Activated B cell treated with CpG ODN at 0.5 μM for 24 hours (primary cell): Measurements from ENCODE around the gene CPOX. TPM values are rescaled to one million over a fixed set of nuclear protein-coding genes. Genes with fewer than 3 reads are reported as not detected.

Experiments used
- ATAC-seq: fragments of 200-7000 bp; cut with Tn5 transposase; one replicate; pipeline ENCODE4 v1.10.0; 2021; ENCODE audit warnings: low read depth, mild to moderate bottlenecking, moderate library complexity
- CTCF ChIA-PET: fragments of 350-600 bp; sonication (Branson Sonifier 250); formaldehyde crosslinking; loops from one replicate; lab custom pipeline; 2021; ENCODE audit warnings: antibody characterized with exemption; lab: Charles Lee
- POLR2A ChIA-PET: fragments of 350-600 bp; sonication (Branson Sonifier 250); formaldehyde crosslinking; loops from one replicate; lab custom pipeline; 2021; ENCODE audit warnings: antibody characterized with exemption; lab: Charles Lee
- DNase-seq: peaks from one replicate; pipeline ENCODE4 v3.0.0; 2022
- H3K27ac Mint-ChIP-seq: one replicate; pipeline ENCODE4 v1.8.0; 2020; ENCODE audit warnings: mixed read lengths
- H3K27me3 Mint-ChIP-seq: one replicate; pipeline ENCODE4 v1.8.0; 2021; ENCODE audit warnings: mixed read lengths
- H3K36me3 Mint-ChIP-seq: one replicate; pipeline ENCODE4 v1.8.0; 2021; ENCODE audit warnings: low read depth, mixed read lengths
- H3K4me1 Mint-ChIP-seq: one replicate; pipeline ENCODE4 v1.8.0; 2021; ENCODE audit warnings: mixed read lengths
- H3K4me3 Mint-ChIP-seq: one replicate; pipeline ENCODE4 v1.8.0; 2020; ENCODE audit warnings: mild to moderate bottlenecking, mixed read lengths
- H3K9me3 Mint-ChIP-seq: one replicate; pipeline ENCODE4 v1.8.0; 2020; ENCODE audit warnings: mixed read lengths
- intact Hi-C: fragments of 100-400 bp; cut with micrococcal nuclease; formaldehyde crosslinking; loops from one replicate; pipeline ENCODE4 v1.15.1; 2024
- total RNA-seq: library from RNA; stranded (reverse); gene quantifications from 2 replicates; pipeline ENCODE4 v1.2.3, GENCODE V29; 2022
- TF ChIP-seq, protein P1 (sequence below): fragments of 200-600 bp; IDR thresholded peaks from one replicate; pipeline ENCODE4 v1.8.0; 2022; ENCODE audit warnings: antibody characterized with exemption, mild to moderate bottlenecking

Gene CPOX
- total RNA-seq, 1 donor from 2014 or later: 17.5 TPM

DNA sequence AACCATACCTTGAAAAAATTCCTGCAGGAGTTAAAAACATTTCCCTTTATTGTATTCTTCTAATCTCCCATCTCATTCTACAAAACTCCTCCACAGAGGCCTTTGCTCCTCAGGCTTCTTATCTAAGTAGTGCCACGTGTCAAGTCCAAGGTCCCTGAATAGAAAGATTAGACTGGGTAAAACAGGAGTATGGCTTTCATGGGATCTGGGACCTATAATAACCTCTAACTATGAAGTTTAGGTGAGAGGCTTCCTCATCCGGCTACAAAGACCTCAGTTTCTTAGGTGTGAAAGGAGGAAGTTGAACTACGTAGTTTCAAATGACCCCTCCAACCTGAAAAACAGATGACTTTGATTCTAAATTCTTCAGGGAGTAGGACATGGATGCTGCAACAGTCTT lies 41.7 kb downstream of the CPOX start:
- Mint-ChIP-seq H3K27me3 (peaks cover 5% of the 10 kb centered on the region), H3K27ac (peak overlapping the region; percentile 47), H3K9me3 (no peaks in the 10 kb centered on the region), H3K4me3 (no peak overlapping the region), H3K4me1 (peaks cover 46% of the 10 kb centered on the region), H3K36me3 (no peaks in the 10 kb centered on the region)
- DNase-seq (no peak), ATAC-seq (peak; percentile 5)
- intact Hi-C loops: loop anchor here (1.0 kb wide), 1 partner anchor 11 kb away; no protein-coding TSS in a partner anchor
- POLR2A ChIA-PET: no interaction called here
- TF ChIP-seq, protein P1, sequence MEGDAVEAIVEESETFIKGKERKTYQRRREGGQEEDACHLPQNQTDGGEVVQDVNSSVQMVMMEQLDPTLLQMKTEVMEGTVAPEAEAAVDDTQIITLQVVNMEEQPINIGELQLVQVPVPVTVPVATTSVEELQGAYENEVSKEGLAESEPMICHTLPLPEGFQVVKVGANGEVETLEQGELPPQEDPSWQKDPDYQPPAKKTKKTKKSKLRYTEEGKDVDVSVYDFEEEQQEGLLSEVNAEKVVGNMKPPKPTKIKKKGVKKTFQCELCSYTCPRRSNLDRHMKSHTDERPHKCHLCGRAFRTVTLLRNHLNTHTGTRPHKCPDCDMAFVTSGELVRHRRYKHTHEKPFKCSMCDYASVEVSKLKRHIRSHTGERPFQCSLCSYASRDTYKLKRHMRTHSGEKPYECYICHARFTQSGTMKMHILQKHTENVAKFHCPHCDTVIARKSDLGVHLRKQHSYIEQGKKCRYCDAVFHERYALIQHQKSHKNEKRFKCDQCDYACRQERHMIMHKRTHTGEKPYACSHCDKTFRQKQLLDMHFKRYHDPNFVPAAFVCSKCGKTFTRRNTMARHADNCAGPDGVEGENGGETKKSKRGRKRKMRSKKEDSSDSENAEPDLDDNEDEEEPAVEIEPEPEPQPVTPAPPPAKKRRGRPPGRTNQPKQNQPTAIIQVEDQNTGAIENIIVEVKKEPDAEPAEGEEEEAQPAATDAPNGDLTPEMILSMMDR: no peak
- CTCF ChIA-PET: no interaction called here

DNA sequence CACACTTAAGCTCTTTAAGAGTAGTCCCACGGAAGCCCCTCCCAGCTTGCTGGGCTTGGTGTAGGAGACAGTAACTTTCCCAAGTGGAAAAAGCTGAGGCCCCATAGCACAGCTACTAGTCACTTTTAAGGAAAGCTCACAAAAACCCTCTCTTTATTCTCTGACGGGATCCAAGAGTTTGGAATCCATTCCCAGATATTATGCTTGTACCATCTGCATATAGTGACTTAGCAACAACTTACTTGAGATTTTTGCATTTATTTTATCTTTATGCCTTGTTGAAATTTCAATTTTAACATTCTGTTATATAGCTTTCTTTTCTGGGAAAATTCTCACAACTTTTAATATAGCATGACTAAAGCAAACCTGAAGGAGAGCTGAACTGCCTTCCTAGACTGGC lies 42.2 kb downstream of the CPOX start:
- Mint-ChIP-seq H3K36me3 (no peaks in the 10 kb centered on the region), H3K27me3 (peaks cover 5% of the 10 kb centered on the region), H3K9me3 (no peaks in the 10 kb centered on the region), H3K4me1 (peaks cover 42% of the 10 kb centered on the region), H3K4me3 (no peak overlapping the region), H3K27ac (no peak overlapping the region)
- intact Hi-C loops: no loop called here
- ChIA-PET POLR2A (no interaction called here), CTCF (no interaction called here)
- ATAC-seq (no peak), DNase-seq (no peak)
- TF ChIP-seq, protein P1: no peak

DNA sequence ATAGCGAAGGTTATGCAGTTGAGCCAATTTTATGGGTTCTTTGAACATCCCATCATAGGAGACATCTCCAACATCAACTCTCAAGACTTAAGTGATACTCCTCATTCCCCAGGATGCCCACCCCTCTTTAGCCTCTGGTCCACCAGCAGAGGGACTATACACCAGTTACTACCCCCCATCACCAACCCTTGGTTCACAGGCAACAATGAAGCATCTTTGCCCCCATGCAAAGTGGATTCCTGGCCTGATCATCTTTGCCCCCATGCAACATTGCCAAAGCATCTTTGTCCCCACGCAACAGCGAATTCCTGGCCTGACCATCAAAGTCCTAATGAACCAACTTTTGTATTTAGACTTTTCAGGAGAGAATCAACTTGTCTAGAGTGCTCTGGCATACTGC lies 42.6 kb downstream of the CPOX start:
- intact Hi-C loops: no loop called here
- Mint-ChIP-seq H3K4me1 (peaks cover 41% of the 10 kb centered on the region), H3K9me3 (no peaks in the 10 kb centered on the region), H3K27me3 (peaks cover 6% of the 10 kb centered on the region), H3K36me3 (no peaks in the 10 kb centered on the region), H3K27ac (no peak overlapping the region), H3K4me3 (no peak overlapping the region)
- TF ChIP-seq, protein P1: no peak
- ChIA-PET CTCF (no interaction called here), POLR2A (no interaction called here)
- no peak for DNase-seq
- ATAC-seq: no peak

DNA sequence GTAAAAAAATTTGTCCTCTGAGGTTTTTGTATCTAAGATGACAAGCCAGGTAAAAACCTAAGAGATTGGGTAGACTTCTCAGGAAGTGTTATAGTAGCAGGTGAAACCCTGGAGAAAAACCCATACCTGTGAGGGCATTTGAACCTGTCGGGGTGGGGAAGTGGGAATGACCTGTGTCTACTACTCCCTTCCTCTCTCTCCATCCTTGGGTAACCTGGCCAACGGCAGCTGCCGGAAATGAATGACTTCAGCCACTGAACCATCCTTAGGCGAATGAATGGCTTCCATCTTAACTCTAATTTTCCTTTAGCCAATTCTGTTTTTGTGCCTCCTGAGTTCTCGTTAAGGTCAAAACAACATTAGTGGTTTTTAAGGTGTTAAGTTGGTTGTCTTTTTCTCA lies 44.9 kb downstream of the CPOX start:
- ChIA-PET POLR2A (no interaction called here), CTCF (no interaction called here)
- H3K36me3 Mint-ChIP-seq: no peaks in the 10 kb centered on the region
- ATAC-seq (no peak), DNase-seq (no peak)
- no peak overlapping the region for H3K4me3 Mint-ChIP-seq
- H3K4me1 Mint-ChIP-seq: peaks cover 29% of the 10 kb centered on the region
- H3K27ac Mint-ChIP-seq: no peak overlapping the region
- no peaks in the 10 kb centered on the region for H3K9me3 Mint-ChIP-seq
- TF ChIP-seq, protein P1: no peak
- intact Hi-C loops: no loop called here
- H3K27me3 Mint-ChIP-seq: peaks cover 4% of the 10 kb centered on the region

DNA sequence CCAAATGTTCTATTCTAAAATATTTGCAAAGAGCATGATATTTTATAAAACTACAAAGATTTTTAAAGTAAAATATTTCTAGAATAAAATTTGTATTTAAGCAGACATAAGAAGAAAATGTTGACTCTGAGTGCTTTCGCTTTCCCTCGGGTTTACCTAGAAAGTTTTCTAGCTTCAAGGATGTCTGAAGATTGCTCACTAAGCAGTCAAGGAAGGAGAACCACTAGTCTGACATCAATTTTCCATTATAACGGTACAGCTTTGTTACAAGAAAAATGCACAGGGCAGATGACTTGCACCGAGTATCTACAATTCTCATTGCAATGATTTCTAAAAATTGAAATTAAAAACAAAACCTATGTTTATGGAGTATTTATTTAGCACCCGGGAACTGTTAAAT lies 47.5 kb downstream of the CPOX start:
- intact Hi-C loops: no loop called here
- DNase-seq (no peak), ATAC-seq (peak; percentile 14)
- peaks cover 9% of the 10 kb centered on the region for H3K4me1 Mint-ChIP-seq
- H3K36me3 Mint-ChIP-seq: no peaks in the 10 kb centered on the region
- no peak overlapping the region for H3K27ac Mint-ChIP-seq
- ChIA-PET CTCF (no interaction called here), POLR2A (interaction anchor here (0.9 kb wide), 1 partner anchor 9 kb away, joined by 3 read pairs; no protein-coding TSS in a partner anchor)
- H3K4me3 Mint-ChIP-seq: no peak overlapping the region
- H3K9me3 Mint-ChIP-seq: no peaks in the 10 kb centered on the region
- H3K27me3 Mint-ChIP-seq: peaks cover 4% of the 10 kb centered on the region
- TF ChIP-seq, protein P1: no peak
